ENCODE data around the gene CUL2.
"Not testable (repeated sequence)": the region's sequence is repeated elsewhere in the genome, so short reads cannot be mapped to it uniquely, and the experiment has no call there.

CUL2 gene

DNA sequence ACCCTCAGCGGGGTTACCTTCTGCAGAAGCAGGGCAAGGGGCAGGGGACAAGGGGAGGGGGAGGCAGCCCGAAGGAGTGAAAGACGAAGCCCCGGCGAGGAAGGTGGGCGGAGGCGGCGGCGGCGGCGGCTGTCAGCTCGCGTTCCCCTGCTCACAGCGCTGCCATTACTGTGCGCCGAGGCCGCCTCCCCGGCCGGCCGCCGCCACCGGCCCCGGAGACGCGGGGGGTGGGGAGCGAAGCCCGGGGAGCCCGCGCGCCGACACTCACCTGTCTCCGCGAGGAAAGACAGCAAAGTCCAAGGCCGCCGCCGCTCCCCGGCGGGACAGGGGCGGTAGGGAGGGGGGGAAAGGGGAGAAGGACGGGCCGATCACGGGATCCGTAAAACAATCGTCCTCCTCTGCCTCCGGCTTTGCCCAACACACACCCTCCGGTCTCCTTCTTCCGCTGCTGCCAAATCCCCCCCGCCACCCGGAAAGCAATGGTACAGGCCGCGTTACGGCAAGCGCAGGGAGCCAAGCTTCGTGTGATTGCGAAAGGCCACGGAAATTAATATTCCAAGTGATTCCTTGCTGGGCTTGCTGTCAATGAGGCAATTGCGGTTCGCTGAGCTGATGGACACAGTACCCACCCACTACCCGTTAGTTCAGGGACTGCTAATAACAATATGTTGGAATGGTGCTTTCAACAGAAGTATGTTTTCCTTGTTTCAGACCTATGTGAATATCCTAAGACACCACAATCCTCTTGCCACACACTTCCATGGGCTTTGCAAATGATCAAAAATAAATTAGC, at the start of gene CUL2:
Gene CUL2 (minus strand): TSS at position 180 of the 793 bp plus-strand sequence. CDS start 19,024 bp downstream, outside the sequence.
- DNase-seq: peak; percentile 79 to 83

DNA sequence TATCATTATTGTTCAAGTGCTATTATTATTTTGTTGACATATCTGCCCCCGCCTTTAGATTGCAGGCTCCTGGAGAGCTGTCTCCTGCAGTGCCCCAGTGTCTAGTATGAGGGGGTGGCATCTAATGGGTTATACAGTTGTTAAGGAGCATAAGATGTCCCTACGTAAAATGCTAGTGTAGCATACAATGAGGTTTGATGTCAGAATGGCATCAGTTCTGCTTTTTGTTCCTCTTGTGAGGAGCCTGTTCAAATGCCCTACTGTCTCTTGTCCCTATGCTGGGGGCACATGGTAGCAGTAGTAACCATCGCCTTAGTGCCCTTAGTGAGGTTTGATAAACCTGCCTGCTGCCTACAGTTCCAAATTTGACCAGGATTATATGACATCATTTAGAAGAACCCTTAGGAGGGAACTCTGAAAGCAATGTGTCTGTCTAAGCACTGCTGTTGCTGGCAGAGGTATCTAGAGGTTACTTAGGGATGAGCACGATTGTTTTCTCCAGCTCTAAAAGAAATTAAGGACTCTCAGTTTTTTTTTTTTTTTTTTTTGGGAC, 46.2 kb upstream of the CUL2 start:
- DNase-seq: peak in 1 of 2 experiments; percentile 23

DNA sequence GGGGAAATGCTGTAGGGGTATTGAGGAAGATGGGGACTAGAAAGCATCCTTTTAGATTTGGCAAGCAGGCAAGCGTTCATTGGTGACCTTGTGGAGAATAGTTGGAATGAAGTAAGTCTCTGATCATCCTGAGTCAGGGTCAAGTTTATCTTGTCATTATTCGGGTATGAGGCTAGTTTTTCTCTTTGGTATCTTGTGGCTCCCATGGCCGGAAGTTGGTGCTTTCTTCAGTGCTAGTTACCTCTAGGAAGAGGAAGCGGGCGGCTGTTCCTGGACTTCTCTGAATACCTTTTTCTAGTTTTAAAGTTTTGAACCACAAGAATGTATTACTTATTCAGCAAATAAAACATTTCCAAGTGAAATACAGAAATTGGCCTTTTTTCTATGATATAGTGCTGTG, 45.7 kb upstream of the CUL2 start:
- DNase-seq: peak; percentile 16 to 23

DNA sequence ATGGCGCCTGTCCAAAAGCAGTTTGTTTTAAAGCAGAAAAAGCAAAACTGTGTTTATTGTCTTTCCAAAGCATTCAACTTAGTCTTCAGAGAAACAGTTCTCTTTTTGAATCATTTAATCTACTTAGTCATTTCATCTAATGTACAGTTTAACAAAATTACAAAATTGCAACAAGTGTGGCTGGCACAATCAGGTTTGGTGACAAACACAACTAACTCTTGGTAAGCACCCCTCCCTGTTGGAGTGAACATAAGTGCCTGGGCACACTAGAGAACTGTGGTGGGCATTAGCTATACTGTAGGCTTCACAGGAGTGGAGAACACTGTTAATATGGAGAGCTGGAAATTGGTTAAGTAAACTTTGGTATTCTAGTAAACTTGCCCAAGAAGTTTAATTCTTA, 43.4 kb upstream of the CUL2 start:
- DNase-seq: no peak

DNA sequence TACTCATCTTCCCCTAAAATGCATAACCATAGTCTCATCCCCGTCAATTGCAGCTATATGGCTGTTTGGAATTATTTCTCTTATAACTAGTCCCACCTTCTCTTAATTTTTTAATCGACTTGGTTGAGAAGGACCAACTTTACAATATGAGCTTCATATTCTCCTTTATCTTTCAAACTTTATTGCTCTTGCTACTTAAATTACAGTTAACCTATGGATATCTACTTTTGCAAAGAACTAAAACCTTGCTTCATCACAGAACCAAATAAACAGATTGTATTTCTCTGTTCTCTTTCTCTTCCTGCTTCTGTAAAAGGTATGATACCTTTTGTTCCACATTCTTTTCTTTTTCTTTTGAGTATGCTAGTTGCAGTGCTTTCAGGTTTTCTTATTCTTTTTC, 42.6 kb upstream of the CUL2 start:
- DNase-seq: no peak

DNA sequence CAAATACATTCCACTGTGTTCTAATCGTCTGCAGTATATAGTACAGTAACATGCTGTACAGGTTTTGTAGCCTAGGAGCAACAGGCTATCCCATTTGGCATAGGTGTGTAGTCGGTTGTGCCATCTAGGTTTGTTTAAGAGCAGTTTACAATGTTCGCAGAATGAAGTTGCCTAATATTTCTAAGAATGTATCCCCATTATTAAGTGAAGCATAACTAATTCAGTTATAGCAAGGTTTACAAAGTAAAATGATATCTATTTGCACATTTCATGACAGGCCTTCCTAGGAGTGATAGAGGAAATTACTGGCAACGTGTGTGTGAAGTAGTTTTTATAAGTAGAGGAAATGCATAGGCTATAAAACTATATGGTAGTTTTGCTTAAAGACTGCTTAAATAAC, 40.5 kb upstream of the CUL2 start:
- no peak for DNase-seq

DNA sequence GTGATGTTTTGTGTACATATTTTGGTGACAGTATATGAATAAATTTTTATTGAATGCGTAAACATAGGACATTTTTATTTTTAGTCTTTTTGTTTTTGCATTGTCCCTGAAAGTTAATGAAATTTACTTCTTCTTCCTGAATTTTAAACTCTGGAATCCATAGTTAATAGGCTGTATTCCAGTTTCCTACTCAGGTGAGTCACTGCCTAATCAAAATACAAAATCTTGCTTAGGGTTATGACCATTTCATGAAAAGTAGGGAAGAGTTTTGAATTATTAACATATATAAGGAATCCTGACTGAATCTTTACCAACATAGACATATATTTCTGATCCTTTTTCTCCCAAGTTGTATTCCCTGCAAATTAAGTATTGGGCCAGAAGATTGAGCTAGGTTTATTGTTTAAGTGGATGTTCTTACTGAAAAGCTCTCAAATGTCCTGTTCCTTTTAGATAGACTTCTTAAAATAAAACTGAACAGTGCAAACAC, 39.1 kb upstream of the CUL2 start:
- DNase-seq: no peak

DNA sequence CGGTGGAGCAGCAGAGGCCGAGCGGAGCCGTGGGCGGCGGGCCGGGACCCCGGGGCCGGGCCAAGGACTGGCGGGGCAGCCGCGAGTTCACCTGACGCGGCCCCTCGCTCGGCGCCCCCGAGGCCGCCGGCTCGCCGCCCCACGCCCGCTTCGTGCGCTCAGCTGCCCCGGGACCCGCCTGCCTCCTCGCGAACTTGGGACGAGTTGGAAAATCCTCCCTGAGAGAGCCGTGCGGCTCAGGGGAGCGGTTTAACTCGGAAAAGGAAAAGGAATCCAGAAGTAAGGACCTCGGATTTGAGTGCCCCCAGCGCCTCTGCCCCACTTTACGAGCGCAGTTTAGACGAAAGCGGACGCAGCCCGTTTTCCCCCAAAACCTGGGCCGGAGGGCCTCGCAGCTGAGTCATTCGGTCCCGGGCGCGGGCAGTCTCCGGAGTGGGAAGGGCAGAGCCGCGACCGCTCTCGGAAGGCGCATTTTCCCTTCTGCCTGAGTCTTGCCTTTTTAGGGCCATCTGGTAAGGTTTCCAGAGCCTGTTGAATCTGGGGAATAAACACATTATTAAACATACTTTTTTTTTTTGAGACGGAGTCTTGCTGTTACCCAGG, 37.2 kb upstream of the CUL2 start:
- DNase-seq: peak; percentile 26 to 31

DNA sequence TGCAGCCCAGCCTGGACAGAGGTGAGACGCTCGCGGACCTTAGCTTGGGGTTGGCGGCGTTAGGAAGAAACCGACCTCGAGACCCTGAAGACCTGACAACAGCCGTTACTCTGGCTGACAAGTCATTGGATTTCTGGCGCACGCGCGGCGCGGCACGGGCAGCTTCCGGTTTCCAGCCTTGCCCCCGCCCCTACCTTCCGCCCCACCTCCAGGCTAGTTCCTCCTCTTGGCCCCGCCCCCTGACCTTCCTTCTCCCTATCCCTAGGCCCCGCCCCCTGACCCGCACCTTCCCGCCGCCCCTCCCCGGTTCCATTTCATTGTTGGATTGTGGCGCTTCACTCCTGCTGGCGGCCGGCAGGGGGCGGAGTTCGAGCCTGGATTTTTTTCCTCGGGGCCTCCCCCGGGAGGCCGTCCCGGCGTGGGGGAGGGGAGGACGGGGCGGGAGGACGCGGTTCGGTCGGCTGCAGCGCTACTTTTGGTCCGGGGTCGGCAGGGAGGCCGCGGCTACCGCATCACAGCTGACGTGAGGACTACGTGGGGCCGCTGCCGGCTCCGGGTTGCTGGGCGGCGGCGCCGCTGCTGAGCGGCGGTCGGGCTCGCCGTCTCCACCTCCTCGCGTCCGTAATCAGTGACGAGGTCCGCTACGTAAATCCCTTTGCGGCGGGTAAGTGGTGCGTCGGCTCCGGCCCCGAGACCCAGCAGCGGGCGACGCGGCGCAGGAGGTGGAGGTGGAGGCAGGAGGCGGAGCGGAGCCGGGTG, 36.6 kb upstream of the CUL2 start, which contains the start of gene CREM:
Gene CREM (plus strand): TSS at position 317 of the 759 bp plus-strand sequence. CDS start 10,990 bp downstream, outside the sequence.
- DNase-seq: peak; percentile 88 to 93

DNA sequence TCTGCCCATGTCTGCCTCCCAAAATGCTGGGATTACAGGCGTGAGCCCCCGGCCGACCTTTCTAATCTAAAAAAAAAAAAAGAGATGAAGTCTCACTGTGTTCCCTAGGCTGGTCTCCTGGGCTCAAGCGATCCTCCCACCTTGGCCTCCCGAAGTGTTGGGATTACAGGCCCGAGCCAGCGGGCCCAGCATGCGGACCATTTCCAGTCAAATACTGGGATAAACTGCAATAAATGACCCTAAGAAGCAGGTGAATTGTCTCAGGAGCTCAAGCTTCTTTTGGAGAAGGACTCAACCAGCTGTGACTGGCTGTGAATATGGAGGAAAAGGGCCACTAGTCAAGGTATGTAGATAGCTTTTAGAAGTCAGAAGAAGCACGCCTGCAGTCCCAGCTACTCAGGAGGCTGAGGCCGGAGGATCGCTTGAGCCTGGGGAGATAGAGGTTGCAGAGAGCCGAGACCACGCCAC, 36.0 kb upstream of the CUL2 start:
- DNase-seq: no peak

DNA sequence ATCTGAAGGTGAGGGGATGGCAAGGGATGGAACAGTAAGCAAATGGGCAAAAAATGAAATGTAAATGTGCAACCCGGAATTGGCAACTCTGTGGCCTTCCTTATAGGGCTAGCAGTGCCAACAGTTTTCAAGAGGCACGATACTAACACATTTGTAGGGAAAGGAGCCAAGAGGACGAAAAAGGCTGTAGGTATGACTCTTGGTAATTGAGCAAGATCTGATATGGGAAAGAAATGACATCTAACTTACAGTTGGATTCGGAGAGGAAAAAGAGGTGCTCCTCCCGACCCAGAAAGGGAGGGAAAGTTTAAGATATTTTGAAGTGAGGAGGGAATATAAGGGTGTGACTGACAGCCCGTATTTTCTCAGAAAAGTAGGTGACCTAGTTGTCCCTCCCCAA, 34.4 kb upstream of the CUL2 start:
- no peak for DNase-seq

DNA sequence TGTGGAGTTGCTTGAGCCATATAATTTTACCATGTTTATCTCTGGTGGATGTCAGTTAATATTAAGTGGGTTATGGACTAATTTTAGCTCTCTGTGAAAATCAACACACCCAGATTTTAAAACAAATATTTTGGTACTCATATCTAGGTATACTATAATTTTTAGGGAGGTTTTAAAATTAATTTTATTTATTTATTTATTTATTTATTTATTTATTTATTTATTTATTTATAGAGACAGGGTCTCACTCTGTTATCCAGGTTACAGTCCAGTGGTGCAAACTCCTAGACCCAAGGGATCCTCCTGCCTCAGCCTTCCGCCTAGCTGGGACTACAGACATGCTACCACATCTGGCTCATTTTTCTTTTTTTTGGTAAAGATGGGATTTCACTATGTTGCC, 29.2 kb upstream of the CUL2 start:
- DNase-seq: no peak

DNA sequence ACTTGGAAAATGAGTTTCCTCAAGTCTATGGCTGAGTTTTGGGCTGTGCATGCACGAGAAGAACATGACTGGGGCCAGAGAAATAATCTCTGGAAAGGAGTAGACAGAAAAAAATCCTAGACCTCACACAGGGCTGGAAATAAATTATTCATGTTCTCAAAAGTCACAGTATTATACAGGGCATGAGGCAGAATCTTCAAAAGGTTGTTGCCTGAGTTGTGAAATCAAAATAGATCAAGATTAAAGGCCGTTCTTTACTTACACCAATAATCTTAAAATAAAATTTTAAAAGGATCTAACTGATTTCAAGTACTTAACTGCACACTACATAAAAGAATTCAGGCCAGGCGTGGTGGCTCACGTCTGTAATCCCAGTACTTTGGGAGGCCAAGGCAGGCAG, 22.4 kb upstream of the CUL2 start:
- DNase-seq: no peak

DNA sequence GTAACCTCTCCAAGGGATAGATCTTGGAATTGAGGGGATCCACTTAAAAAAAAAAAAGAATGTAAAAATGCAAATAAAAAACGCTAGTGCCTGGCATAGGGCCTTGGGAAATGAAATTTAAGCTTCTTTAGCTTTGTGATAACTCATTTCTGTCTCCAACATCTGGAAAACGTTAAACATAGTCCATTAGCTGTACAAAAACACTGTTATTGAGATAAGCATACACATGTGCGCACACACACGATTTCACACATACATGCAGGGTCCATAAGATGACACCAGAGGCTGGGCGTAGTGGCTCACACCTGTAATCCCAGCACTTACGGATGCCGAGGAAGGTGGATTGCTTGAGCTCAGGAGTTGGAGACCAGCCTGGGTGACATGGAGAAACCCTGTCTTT, 13.7 kb upstream of the CUL2 start:
- DNase-seq: no peak

DNA sequence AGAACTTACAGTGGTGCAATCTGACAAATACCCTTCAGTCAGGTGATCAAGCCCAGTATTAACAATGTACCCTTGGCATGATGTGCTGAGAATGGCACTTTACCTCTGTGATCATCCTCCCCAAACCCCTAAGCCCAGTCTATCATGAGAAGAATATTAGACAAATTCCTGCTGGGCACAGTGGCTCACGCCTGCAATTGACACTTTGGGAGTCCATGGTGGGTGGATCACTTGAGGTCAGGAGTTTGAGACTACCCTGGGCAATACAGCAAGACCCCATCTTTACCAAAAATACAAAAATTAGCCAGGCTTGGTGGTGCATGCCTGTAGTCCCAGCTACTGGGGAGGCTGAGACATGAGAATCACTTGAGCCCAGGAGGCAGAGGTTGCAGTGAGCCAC, 7.4 kb upstream of the CUL2 start:
- no peak for DNase-seq

DNA sequence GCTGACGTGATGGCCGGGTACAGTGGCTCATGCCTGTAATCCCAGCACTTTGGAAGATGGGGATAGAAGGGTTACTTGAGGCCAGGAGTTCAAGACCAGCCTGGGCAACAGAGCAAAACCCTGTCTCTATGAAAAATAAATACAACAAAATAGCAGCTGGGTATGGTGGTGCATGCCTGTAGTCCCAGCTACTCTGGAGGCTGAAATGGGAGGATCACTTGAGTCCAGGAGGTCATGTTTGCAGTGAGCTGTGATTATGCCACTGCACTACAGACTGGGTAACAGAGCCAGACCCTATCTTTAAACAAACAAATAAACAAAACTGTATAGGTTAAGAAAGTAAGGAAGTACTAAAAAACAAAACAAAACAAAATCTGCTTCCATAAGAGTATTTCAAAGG, 6.2 kb upstream of the CUL2 start:
- no peak for DNase-seq

DNA sequence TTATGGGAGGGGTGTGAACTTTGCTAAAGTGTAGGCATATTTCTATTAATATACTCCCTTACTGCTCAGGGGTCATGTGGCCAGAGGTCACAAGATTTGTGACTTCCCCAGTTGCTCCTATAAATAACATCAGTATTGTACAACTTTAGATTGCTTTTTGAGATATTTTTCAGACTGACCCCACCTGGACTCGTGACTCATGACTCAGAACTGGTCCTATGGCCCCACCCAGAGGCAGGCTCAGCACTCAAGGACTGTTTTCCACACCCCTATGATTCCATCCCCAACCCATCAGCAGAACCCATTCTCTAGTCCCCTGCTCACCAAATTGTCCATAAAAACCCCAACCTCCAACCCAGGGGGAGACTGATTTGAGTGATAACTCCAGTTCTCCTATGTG, 2.7 kb upstream of the CUL2 start:
- DNase-seq: no peak

DNA sequence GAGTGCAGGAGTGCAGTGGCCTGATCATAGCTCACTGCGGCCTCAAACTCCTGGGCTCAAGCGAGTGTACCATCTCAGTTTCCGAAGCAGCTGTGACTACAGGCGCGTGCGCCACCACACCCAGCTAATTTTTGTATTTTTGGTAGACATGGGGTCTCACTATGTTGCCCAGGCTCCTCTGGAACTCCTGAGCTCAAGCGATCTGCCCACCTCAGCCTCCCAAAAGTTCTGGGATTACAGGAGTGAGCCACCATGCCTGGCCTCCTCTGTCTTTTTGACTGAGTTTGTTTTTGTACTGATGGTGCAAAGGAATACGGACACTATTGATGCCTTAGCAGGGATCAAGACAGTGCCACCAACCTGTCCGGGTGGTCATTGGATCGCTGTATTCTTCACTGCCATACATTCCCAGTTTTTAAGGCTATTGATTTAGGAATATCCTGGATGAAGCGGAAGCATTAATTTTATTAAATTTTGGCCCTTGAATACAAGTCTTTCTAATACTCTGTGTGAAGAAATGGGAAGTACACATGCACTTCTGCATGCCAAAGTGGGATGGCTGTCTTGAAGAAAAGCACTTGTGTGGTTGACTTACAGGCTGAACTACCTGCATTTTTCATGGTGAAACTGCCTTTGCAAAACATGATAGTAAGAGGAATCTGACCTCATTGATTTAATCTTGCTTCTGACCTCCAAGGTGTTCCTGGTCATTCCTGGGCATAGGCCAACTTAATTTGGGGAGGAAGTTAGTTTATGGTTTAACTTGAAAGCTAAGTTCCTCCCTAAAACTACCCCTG, 2.1 kb upstream of the CUL2 start:
- no peak for DNase-seq

DNA sequence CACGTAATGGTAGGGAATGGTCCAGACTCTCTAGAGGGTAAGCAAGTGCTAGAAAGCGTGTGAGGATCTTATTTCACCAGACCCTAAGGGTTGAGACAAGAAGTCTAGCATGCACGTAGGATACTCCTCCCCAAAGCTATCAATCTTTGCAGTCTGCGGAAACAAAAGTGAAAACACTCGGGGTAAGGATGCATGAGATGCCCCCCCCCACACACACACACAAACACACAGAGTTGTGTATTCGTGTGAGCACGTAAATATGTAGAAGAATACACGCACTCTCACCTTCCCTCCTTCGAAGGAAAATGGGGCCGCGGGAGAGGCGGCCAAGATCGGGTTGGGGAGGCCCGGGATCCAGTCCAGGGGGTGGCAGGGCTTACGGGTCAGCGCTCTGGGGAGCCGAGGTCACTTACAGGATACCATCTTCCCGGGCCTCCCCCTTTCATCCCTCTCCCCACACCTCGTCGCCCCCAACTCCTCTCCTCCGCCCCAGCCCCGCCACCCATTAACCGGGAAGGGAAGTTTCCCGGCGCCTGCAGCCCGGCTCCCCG, 455 bp downstream of the CUL2 start:
- DNase-seq: no peak

DNA sequence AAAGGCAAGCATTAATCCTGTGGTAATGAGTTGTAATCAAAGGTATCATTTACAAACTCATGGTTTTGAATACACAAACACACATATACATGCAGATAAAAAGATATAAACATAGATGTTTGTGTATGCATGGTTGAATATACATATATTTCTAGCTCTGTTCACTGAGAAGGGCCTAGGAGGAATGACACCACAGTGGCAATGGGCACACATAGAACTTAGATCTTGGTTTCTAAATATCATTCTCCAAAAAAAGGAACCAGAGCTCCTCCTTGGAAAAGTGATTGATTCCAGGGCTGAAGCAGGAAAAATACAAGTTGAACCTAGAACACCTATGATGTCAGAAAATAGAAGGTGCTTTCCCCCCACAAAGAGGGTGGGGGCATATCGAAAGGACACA, 6.9 kb downstream of the CUL2 start:
- DNase-seq: no peak

DNA sequence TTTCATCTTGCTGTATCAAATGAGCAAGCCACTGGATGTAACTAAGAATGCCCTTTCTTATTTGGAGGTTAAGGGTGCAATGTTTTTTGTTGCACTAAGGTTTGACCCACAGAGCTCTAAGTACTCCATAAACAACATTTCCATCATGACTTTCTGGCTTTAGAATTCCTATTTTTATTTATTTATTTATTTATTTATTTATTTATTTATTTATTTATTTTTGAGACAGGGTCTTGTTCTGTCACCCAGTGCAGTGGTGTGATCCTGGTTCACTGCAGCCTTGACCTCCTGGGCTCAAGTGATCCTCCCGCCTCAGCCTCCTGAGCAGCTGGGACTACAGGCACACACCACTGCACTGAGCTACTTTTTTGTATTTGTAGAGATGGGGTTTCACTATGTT, 9.9 kb downstream of the CUL2 start:
- not testable (repeated sequence) for DNase-seq

DNA sequence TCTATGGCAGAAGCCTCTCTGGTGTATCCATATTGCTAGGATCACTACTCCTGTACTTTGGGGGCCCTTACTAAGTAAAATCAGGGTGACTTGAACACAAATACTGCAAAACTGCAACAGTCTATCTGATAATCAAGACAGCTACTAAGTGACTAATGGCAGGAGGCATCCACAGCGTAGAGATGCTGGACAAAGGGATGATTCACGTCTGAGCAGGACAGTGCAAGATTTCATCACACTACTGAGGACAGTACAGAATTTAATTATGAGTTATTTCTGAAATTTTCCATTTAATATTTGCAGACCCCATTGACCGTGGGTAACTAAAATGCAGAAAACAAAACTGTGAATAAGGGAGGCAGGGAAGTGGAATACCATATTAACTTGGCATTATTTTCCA, 10.4 kb downstream of the CUL2 start:
- DNase-seq: no peak

Measured in AML-193 (cell line).